ENCODE data around the gene APLN. TPM values are rescaled to one million over a fixed set of nuclear protein-coding genes. Genes with fewer than 3 reads are reported as not detected.

Gene APLN
- total and polyA plus RNA-seq, 10 donors = 0.09 to 2.0 (median 0.26) TPM; not detected in 2

DNA sequence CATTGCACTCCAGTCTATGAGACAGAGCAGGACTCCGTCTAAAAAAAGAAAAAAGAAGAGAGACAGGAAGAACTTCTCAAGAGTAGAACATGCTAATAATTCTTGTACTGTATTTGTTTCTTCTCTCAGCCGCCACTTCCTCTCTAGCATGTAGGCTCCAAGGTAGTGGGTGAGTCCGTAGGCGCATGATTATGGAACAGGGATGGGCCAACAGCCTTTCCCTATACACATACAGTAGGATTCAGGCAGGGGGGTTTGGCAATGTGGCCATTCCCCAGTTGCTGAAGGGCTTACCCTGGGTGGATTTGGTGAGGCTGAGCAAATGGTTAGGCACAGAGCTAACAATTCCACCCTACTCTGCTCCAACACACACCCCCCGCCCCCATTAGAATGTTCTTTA is 35.0 kb upstream of the APLN start:
- intact Hi-C loops (cut with DNase I; ENCODE audit: low total_unique reads) = no loop called here
- Histone ChIP-seq H3K9me3 (no peaks in the 10 kb centered on the region), H3K27ac (no peak overlapping the region), H3K36me3 (no peaks in the 10 kb centered on the region), H3K4me1 (no peaks in the 10 kb centered on the region), H3K27me3 (replicated peaks in 1 of 7) (no peaks in the 10 kb centered on the region), H3K4me3 (no peak overlapping the region)
- WGBS, 5 donors = 61 to 81% (median 73%) methylated on average over 5 of the region's 5 CpGs
- TF ChIP-seq, protein P1, sequence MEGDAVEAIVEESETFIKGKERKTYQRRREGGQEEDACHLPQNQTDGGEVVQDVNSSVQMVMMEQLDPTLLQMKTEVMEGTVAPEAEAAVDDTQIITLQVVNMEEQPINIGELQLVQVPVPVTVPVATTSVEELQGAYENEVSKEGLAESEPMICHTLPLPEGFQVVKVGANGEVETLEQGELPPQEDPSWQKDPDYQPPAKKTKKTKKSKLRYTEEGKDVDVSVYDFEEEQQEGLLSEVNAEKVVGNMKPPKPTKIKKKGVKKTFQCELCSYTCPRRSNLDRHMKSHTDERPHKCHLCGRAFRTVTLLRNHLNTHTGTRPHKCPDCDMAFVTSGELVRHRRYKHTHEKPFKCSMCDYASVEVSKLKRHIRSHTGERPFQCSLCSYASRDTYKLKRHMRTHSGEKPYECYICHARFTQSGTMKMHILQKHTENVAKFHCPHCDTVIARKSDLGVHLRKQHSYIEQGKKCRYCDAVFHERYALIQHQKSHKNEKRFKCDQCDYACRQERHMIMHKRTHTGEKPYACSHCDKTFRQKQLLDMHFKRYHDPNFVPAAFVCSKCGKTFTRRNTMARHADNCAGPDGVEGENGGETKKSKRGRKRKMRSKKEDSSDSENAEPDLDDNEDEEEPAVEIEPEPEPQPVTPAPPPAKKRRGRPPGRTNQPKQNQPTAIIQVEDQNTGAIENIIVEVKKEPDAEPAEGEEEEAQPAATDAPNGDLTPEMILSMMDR (IDR thresholded peaks at IDR 0.05 in 8 of 11, conservative IDR thresholded peaks at IDR 0.05 in 3 of 11) = no peak
- TF ChIP-seq POLR2A (IDR thresholded peaks at IDR 0.05) (no peak), POLR2AphosphoS5 (IDR thresholded peaks at IDR 0.05) (no peak)
- DNase-seq = no peak

GRCh38 chrX:129688097-129688496 is 33.3 kb upstream of the APLN start:
- Histone ChIP-seq H3K4me1 (no peaks in the 10 kb centered on the region), H3K4me3 (no peak overlapping the region), H3K36me3 (no peaks in the 10 kb centered on the region), H3K27me3 (replicated peaks in 1 of 7) (no peaks in the 10 kb centered on the region), H3K27ac (no peak overlapping the region), H3K9me3 (no peaks in the 10 kb centered on the region)
- no peak for TF ChIP-seq POLR2A (IDR thresholded peaks at IDR 0.05)
- no peak for TF ChIP-seq POLR2AphosphoS5 (IDR thresholded peaks at IDR 0.05)
- TF ChIP-seq, protein P1 (IDR thresholded peaks at IDR 0.05 in 8 of 11, conservative IDR thresholded peaks at IDR 0.05 in 3 of 11) = no peak
- intact Hi-C loops (cut with DNase I; ENCODE audit: low total_unique reads) = no loop called here
- no peak for DNase-seq
- 76 to 100% (median 90%) methylated on average over 3 of the region's 3 CpGs for WGBS, 5 donors

- Histone ChIP-seq H3K4me3 (no peak overlapping the region), H3K4me1 (no peaks in the 10 kb centered on the region), H3K27ac (no peak overlapping the region), H3K27me3 (replicated peaks in 1 of 7) (no peaks in the 10 kb centered on the region), H3K36me3 (no peaks in the 10 kb centered on the region), H3K9me3 (no peaks in the 10 kb centered on the region)
- 58 to 77% (median 65%) methylated on average over 2 of the region's 2 CpGs for WGBS, 5 donors
- no peak for DNase-seq
- TF ChIP-seq, protein P1 (IDR thresholded peaks at IDR 0.05 in 8 of 11, conservative IDR thresholded peaks at IDR 0.05 in 3 of 11) = no peak
- TF ChIP-seq POLR2A (IDR thresholded peaks at IDR 0.05) = no peak
- TF ChIP-seq POLR2AphosphoS5 (IDR thresholded peaks at IDR 0.05) = no peak
- intact Hi-C loops (cut with DNase I; ENCODE audit: low total_unique reads) = no loop called here
These were observed 31.7 kb upstream of the APLN start for GRCh38 chrX:129686422-129686948.

- intact Hi-C loops (cut with DNase I; ENCODE audit: low total_unique reads) = no loop called here
- H3K27ac ChIP-seq = no peak overlapping the region
These were observed 28.2 kb upstream of the APLN start for GRCh38 chrX:129682979-129683378.

More at GRCh38 chrX:129682979-129683378, 28.2 kb upstream of the APLN start:
- DNase-seq = no peak
- H3K36me3 ChIP-seq = no peaks in the 10 kb centered on the region
- H3K4me3 ChIP-seq = no peak overlapping the region
- TF ChIP-seq POLR2A (IDR thresholded peaks at IDR 0.05) = no peak
- TF ChIP-seq POLR2AphosphoS5 (IDR thresholded peaks at IDR 0.05) = no peak
- TF ChIP-seq, protein P1 (IDR thresholded peaks at IDR 0.05 in 8 of 11, conservative IDR thresholded peaks at IDR 0.05 in 3 of 11) = no peak
- H3K4me1 ChIP-seq = peaks cover 0 to 13% (median 7%) of the 10 kb centered on the region in 6 donors
- H3K9me3 ChIP-seq = no peaks in the 10 kb centered on the region
- peaks cover 0 to 2% (median 0%) of the 10 kb centered on the region in 7 donors for H3K27me3 ChIP-seq (replicated peaks in 1 of 7)
- 65 to 100% (median 100%) methylated on average over 1 of the region's 1 CpG for WGBS, 5 donors

Data from spleen (tissue), 11 donors.